GM19099 (cell line): ENCODE results near the gene SMIM28.

Source experiments
- POLR2A ChIP-seq: IDR thresholded peaks from 3 replicates; pipeline ENCODE4 v1.6.1; 2011; ENCODE audit warnings: low read depth; ENCODE audit not compliant: insufficient read length; ENCODE audit errors: extremely low read depth

The SMIM28 gene

DNA sequence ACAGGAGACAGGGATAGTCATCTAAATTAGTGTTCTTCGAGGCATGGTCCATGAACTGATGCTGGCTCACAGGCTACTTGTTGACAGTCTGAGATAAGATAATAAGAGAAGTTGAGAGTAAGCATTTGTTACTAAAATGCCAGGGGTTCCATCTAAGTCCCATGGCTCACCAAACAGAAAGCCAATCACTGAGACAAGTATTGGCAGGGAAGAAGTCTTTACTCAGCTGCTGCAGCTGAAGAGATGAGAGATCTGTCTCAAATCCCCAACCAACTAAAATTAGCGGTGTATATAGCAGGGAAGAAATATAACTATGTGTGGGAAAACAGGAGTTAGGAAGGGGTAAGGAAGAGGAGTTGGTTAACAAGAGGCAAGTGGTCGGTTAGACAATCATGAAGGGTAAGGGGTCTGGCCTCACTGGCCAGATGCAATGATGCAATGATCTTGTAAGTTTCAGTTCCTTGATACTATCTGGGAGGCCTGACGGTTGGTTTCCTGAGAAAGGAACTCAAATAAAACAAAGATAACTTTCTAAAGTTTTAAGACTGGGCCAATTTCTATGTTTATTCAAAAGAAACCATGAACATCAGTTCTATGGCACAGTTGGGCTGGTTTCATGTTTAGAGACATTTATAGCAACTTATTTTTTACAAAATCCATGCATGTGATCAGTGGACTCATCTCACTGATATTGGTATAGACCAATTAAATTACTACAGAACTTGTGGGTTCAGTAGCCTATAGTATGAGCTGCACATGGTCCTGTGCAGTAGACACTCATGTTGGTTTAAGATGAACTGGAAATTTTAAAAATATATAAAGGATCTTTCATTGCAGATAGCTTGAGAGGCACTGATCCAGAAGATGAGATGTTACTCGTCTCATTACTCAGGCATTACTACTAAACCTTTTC, 16.4 kb downstream of the SMIM28 start:
- no peak for TF ChIP-seq POLR2A

DNA sequence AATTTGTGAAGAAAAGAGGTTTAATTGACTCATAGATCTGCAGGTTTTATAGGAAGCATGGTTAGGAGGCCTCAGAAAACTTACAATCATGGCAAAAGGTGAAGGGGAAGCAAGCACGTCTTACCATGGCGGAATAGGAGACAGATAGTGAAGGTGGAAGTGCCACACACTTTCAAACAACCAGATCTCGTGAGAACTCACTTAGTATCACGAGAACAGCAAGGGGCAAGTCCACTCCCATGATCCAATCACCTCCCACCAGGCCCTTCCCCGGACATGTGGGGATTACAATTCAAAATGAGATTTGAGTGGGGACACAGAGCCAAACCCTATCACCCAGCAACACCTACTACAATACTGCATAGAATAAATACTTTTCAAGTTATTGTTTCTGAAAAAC, 19.0 kb downstream of the SMIM28 start:
- TF ChIP-seq POLR2A = no peak

DNA sequence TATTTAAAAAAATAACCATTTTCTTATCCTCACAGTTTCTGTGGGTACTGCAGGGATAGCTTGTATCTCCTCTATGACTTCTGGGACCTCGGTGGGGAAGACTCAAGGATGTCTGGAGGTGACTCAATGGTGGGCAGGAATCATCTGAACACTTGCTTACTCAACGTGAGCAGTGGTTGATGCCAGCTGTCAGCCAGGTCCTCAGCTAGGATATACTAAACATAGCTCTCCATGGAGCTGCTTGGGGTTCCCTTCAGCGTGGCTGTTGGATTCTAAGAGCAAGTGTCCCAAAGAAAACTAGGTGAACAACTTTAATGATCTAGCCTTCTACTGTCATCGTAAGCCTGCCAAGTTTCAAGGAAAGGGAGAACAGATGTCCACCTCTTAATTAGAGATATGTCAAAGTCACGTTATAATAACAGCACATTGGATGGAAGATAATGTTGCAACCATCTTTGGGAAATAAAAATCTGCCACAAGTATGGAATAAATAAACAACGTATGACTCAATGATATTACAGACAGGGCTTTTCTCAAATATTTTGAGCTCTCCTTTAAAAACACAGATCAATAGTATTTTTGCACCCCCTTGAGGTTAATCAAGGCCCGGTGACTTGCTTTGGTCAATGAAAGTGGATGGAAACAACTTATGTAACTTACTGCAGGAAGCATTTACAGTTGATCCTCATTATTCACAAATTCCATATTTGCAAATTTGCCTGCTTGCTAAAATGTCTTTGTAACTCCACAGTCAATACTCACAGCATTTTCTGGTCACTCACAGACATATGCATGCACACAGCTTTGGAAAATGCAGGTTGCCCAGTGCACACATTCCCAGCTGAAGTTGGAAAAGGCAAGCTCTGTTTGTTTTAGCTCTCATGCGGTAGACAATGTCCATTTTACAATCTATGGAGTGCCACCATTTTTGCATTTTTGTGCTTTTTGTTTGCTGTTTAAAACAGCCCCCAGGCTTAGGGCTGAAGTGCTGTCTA, 19.7 kb downstream of the SMIM28 start:
- TF ChIP-seq POLR2A = no peak

DNA sequence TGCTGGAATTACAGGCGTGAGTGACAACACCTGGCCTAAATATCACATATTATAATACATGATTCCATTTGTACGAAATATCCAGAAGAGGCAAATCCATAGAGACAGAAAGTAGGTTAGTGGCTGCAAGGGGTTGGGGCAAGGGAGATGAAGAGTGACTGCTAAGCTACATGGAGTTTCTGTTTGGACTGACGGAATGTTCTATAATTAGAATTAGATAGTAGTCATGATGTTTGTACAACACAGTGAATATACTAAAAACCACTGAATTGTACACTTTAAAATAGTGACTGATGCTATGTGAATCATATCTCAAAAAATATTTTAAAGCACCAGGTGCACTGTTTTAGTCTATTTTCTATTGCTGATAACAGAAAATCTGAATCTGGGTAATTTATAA, 22.6 kb downstream of the SMIM28 start:
- no peak for TF ChIP-seq POLR2A

DNA sequence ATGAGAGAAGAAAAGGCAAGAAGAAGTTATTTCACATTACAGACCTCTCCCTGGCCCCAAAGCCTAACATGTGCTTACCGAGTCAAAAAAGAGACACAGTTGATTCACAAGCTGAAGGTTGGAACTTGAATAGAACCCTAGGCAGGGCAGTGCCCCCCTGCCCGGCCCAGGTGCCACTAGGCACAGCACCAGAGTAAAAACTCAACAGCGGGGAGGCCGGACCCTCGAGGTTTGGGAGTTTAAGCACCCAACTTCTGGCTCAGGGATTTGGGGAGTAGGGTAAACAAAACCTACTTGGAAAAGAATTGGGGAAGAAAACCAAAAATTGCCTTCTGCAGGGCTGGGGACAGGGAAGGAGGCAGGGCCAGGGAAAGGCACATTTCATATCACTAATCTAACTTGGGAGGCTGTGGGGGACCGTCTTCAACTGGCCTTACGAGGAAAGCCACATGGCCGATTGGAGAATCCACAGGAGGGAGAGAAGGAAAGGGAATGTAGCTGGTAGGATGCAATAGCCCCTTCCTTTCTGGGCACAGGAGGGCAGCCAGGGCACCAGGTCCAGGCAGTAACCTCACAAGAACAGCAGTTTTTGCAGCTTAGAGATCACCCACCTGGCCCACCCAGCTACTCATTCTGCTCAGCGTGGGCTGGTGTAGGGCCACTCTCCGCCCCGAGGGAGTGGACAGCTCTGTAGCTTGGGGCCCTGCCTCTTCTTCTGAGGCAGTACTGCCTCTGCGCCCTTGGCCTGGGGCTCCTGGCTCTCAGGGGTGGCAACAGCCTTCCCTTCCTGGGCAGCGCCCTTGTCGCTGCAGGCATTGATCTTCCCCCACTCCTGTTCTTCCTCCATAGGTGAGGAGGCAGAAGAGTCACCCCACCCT, 24.5 kb downstream of the SMIM28 start:
- no peak for TF ChIP-seq POLR2A

DNA sequence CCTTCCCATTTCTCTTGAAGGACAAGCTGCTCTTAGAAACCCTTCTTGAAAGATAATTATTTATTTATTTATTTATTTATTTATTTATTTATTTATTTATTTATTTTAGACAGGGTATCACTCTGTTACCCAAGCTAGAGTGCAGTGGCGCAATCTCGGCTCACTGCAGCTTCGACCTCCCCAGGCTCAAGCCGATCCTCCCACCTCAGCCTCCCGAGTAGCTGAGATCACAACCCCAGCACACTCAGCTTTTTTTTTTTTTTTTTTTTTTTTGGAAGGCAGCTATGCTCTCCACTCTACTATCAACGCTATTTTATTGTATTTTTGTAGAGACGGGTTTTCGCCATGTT, 25.1 kb downstream of the SMIM28 start:
- TF ChIP-seq POLR2A = no peak

DNA sequence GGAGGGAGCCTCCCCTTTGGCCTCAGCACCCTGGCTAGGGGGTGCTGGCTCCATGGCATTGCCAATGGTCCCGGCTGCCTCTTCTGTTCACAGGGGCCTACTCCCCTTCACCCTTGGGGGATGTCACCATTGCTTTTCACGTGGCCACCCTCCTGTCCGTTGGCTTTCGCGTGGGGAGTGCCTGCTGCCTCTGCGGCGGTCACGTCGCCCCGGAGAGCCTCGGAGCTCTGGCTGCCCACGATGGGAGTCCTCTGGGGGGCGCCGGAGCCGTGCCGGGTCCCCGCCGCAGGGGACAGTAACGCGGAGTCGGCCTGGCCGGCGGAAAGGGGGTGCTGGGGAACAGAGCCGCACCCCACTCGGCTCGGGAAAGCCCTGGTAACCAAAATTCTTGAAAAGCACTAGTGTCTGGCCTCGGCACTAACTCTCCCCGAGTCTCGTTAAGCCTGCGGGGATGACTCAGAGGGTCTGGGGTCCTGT, 25.7 kb downstream of the SMIM28 start:
- no peak for TF ChIP-seq POLR2A

DNA sequence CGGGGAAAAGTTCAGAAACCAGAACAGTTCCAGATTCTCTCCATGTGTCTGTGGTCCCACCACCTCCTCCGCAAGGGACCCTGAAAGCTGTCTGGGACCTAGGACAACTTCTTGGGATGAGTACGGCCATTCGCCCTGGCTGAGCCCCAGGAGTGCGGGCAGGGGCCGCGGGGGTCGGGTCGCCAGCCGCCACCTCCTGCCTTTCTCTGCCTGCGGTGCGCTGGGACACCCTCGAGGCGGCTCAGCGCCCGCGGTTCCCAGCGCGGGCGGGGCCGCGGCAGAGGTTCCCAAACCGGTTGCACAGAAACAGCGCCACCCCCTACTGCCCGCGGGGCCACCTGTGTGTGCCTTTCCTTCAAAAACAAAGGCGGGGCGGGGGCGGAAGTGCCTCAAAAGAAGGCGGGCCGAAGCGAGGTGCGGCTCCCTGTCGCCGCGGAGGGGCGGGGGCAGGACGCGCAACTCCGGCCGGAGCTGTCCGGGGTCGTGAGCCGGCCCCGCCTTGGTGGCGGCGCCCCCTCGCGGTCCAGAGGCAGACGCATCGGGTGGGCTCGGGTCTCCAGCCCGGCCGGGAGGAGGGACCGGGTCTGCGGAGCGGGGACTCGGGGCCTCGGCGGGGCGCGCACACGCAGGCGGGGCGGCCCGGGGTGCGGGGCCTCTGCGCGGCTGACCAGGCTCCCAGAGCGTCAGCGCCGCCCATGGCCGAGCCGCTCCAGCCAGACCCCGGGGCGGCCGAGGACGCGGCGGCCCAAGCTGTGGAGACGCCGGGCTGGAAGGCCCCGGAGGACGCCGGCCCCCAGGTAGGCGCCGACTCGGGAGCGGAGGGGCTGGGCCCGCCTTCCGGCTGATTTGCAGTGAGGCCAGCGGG, 26.3 kb downstream of the SMIM28 start, which contains the start of gene HEBP2:
HEBP2 (plus strand) TSS at position 423 of the 865 bp plus-strand sequence; CDS start at position 696, 273 bp downstream.
- TF ChIP-seq POLR2A = peak; percentile 38

DNA sequence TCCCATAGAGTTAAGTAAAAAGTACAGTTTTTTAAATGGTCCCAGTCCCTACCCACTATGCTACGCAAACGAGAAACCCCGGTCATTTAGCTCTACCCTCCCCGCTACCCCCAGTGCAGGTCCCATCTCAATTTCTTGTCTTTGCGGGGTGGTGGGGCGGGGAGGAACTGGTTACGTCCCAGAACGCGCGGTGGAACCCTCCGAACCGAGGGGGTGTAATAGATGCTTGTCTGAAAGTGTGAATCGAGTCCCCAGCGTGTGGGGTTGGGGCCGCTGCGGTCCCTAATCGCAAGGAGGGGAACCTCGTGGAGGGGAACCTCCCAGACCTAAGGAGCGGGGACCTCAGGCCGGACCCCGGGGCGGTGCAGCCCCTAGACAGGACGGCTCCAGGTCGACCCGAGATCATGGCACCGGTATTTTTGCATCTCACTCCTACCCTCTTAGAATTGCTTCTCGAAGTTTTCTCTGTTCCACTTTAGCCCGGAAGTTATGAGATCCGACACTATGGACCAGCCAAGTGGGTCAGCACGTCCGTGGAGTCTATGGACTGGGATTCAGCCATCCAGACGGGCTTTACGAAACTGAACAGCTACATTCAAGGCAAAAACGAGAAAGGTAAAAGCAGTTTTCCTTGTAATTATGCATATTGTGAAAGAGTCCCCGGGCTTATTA, 27.1 kb downstream of the SMIM28 start:
- TF ChIP-seq POLR2A = no peak

DNA sequence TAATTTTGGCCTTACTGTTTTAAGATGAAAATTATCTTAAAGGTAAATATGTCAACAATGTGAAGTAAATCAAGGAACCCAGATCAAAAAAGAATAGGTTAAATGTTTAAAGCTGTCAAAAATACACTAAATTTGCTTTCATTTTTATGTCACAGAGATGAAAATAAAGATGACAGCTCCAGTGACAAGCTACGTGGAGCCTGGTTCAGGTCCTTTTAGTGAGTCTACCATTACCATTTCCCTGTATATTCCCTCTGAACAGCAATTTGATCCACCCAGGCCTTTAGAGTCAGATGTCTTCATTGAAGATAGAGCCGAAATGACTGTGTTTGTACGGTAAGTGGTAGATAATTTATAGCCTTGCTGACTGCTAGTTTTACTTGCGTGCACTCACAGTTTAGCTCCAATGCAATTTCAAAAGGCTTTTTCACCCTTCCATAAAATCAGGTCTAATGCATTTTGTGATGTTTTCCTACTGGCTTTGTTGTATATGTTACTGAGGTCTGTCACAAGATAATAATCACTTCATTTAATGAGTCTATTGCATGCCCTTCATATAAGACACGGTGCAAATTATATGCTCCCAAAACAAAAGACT, 28.2 kb downstream of the SMIM28 start:
- no peak for TF ChIP-seq POLR2A

DNA sequence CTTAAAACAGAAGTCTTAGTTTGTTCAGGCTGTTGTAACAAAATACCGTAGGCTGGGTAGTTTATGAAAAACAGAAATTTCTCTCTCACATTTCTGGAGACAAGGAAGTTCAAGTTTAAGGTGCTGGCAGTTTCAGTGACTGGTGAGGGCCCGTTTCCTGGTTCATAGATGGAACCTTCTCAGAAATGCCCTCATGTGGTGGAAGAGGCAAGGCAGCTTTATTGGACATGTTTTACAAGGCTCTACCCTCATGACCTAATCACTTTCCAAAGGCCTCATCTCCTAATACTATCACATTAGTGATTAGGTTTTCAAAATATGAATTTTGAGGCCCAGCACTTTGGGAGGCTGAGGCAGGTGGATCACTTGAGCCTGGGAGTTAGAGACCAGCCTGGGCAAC, 28.7 kb downstream of the SMIM28 start:
- TF ChIP-seq POLR2A = no peak

DNA sequence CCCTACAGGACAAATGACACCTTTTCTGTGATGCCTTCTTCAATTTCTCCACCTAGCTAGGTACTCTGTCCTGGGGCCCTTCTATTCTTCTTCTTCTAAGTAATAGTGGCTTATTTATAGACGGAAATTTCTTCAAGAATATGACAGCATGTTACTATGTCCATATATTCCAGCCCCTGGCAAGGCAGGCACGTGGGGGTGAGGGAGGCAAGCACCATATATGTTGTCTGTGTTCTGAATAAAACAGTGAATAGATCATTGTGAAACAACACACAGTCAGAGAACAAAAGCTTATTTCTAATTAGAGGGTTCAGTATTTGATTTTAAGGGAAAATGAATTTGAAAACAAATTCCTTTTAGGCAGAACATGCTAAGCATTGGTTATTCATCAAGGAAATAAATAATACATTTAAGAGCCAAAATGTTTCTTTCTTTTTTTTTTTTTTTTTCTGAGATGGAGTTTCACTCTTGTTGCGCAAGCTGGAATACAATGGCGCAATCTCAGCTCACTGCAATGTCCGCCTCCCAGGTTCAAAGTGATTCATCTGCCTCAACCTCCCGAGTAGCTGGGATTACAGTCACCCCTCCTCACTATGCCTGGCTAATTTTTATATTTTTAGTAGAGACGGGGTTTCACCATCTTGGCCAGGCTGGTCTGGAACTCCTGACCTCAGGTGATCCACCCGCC, 32.5 kb downstream of the SMIM28 start:
- TF ChIP-seq POLR2A = no peak
